Medulla oblongata (tissue), 1 donor: ENCODE results near the gene NPTXR.

ENCODE experiments used
- DNase-seq: peaks from one replicate; pipeline ENCODE4 v3.0.0-alpha.2; 2015; ENCODE audit errors: extremely low spot score

The NPTXR gene

GRCh38 chr22:38852522-38852921, 8.7 kb upstream of the NPTXR start:
- no peak for DNase-seq

- DNase-seq, result no peak
Measured at GRCh38 chr22:38850941-38851849, 7.4 kb upstream of the NPTXR start.

GRCh38 chr22:38850399-38850798, 6.6 kb upstream of the NPTXR start:
- DNase-seq, result no peak

- no peak for DNase-seq
Measured at GRCh38 chr22:38849811-38850210, 6.0 kb upstream of the NPTXR start.

DNA sequence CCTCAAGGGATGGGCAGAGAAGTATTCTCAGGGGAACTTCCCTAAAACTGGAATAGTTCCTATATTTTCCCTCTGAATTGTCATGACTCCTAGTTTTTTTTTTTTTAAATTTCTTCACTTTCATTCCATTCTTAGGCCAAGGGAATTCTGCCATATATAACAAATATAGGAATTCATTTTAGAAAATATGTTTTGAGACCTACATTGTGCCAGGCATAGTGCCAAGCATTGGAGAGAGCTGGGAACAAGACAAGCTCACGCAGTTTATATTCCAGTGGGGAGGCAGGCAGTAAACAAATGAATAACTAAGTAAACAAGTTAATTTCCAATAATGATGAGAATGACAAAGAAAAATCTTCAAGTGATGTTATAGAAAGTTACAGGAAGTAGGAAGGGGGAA, 2.6 kb upstream of the NPTXR start:
- no peak for DNase-seq

GRCh38 chr22:38845004-38845740, 1.3 kb upstream of the NPTXR start:
- no peak for DNase-seq

DNA sequence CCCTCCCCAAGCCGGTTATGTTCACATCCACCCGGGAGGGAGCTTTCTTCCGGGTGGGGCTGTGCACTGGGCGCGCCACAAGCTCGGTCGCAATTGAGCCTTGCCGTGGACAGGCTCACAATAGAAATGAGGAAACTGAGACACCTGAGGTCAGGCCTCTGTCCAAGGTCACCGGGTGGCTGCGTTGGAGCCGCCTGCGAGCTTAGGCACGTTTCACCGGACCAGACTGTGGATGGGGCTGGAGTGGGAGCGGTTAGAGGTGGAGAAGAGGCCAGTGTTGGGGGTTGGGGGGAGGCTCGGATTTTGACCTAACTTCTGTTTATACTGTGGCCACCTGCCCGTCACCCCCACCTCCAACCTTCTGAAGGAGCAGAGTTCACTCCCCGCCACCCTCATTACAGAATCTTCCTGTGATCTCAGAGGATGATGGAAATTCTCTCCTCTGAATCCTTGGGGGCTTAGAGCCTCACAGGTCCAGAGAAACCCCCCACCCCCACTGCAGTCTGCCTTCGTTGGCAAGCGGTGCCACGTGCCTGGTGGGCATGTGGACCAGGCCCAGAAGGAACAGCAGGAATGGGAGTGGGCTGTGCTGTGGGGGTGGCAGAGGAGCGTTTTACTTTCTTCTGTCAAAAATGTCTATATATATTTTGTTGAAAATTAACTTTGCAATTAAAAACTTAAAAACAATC, 631 bp upstream of the NPTXR start:
- DNase-seq, result no peak

DNA sequence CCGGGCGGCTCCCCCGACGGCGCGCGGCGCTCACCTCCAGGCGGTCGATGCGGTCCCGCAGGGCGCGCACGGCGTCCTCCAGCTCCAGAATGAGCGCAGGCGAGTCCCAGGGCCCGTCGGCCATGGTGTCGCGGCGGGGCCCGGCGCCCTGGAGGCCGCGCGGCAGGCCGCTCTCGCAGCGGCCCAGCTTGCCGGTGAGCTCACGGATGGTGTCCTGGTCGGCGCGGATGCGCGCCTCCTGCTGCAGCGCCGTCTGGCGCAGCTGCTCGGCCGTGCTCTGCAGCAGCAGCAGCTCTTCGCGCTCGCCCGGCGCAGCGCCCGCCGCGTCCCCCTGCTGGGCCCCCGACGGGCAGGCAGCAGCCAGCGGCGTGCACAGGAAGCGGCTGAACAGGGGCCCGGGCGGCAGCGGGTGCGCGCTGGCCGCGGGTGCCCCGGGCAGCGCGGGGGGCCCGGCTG, 599 bp downstream of the NPTXR start:
- peak; percentile 34 for DNase-seq

DNA sequence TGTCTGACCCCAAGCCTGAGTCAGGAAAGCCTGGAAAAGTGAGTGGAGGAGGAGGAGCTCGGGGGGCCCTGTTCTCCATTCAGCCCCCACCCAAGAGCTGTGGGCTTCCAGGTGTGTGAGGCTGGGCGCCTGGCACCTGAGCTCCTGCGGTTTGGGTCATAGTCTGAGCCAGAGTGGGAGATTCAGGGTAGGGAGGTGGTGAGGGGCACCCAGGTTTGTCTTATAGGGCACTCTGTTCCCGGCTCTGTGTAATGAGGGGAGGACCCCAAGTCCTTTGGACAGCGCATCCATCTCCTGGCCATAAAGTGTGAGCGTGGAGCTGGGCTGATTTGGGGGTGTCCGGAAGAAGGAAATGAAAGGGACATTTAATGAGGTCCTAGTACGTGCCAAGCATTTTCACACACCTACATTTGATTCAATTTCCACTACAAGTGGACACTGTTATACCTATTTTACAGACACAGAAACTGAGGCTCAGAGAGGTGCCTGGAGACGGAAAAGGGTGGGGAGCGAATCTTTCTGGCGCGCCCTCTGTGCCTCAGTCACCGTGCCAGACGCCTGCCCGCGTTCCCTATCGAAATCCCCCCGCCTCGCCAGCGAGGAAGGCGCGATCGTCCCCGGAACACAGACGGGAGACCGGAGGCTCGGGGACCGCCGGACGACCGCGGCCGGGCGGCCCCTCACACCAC, 1.2 kb downstream of the NPTXR start:
- DNase-seq, result no peak

GRCh38 chr22:38841635-38842034, 2.2 kb downstream of the NPTXR start:
- DNase-seq, result no peak

- DNase-seq, result no peak
Measured at GRCh38 chr22:38841211-38841610, 2.6 kb downstream of the NPTXR start.

DNA sequence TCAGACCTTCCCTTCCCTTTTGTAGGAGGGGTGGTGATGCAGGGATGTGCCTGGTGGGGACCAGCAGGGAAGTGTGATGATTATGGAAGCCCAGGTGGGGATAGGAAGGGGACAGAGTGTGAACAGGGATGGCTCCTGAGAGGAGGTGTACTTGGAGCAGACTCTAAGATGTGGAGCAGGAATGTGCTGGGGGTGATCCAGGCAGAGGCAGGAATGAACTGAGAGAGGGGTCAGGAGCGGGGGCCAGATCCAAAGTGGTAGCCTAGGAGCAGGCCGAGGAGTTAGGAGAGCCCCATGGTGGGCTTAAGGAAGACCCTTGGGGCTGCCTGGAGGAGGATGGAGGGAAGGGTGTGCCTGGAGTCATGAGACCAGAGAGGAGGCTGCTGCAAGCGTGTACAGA, 3.7 kb downstream of the NPTXR start:
- no peak for DNase-seq

DNA sequence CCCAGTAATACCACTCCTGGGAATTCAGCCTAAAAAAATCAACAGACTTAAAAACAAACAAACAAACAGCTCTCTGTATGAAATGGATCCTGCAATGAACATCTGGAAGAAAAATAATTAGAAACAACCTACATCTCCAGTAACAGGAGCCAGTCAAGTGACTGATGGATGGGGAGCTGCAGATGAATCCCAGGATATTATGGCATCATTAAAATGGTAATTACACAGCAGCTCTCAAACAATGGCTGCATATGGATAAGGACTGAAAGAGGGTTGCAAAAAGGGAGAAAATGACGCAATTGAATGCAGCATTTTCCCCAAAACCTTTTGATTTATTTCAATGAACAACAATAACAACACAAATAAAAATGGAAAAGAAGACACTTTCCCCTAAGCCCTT, 4.1 kb downstream of the NPTXR start:
- DNase-seq, result no peak

DNA sequence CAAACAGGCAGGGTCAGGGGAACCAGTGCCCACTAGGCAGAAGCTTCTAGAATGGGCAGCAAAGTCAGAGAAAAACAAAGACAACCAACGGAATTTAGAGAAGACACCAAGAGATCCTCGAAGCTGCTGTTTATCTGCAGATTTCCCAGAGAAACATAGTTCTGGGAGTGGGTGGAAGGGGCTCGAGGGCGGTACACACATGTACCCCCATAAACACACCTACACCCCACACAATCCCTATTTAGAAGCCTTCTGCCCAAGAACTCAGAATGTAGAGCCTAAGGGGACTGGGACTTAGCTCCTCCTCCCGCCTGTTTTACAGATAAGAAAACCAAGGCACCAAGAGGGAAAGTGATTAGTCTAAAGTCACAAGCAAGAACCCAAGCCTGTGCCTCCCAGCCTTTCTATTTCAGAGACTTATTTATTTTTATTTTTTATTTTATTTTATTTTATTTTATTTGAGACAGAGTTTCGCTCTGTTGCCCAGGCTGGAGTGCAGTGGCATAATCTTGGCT, 6.4 kb downstream of the NPTXR start:
- no peak for DNase-seq

DNA sequence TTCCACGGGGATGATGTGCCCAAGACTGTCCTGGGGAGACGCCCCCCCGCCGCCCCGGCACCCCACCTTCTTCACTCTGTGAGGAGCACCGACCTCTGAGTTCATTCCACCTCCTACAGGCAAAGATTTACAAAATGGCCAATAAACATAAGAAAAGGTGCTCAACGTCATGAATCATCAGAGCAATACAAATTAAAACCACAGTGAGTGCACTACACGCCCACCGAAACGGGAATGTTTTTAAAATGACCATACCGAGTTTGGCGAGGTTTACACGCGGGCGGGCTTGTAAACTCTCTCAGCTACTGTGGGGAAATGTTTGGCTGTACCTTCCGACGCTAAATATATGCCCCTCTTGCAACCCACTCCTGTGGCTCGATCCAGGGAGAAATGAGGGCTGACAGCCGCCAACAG, 7.9 kb downstream of the NPTXR start:
- no peak for DNase-seq

- DNase-seq, result no peak
Measured at GRCh38 chr22:38834991-38835390, 8.8 kb downstream of the NPTXR start.

GRCh38 chr22:38834215-38834953, 9.4 kb downstream of the NPTXR start:
- no peak for DNase-seq

- no peak for DNase-seq
Measured at GRCh38 chr22:38833061-38833460, 10.8 kb downstream of the NPTXR start.

DNA sequence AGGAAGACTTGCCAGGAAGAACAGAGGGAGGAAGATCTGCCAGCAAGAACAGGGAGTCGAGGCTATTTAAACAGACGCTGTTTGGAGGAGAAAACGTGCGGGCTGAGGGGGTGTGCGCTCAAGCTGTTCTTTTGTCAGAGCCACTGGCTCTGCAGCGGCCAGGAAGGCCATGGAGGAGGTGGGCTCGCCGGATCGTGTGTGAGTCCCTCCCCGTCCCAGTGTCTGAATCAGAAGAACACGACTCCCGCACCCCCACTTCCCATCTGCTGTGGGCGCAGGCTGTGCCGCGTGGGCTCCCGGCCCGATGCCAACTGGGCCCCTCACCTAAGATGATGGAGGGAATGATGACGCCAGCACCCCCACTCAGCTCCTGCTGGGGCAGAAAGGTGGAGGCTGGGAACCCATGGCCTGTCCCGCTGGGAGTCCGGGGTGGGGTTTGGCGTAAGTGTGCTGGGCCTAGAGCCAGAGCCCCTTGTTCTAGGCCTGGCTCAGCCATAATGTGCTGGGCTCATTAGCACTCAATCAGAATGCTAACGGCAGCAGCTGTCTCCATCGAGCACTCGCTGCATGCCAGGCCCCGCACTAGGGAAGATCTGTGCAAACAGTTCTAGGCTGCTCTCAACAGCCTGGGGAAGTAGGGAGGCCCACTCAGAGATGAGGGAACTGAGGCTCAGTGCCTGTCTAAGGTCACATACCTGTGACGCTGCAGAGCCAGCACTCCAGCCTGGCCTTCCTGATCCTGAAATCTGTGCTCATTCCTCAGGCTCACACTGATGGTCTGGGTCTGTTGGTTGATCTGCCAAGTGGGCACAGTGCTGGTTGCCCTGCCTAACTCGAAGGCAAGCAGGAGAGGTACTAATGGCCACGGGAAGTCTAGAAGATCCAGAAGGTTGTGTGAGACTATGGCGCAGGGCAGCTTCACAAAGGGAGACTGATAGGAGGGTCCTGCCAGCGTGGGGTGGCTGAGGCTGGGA, 11.5 kb downstream of the NPTXR start:
- DNase-seq, result peak; percentile 39
